ENCODE data around the gene RPS2. TPM values are rescaled to one million over a fixed set of nuclear protein-coding genes. Genes with fewer than 3 reads are reported as not detected.

The RPS2 gene
- total RNA-seq, 1 experiment from 2014 or later: 4,395 TPM

GRCh38 chr16:1983544-1984346, 19.1 kb upstream of the RPS2 start, which contains the start of gene GFER (continued):
- TF ChIP-seq ZNF232 (CRISPR knock-in tag; IDR thresholded peaks at IDR 0.05) (peak; percentile 88), TP53 (CRISPR knock-in tag; IDR thresholded peaks at IDR 0.05) (peak; percentile 68; the same call in 1 of the 2 replicates), TCF7 (CRISPR knock-in tag; IDR thresholded peaks at IDR 0.05; ENCODE audit: low read depth) (no peak; the same call in 1 of the 2 replicates), ZNF317 (CRISPR knock-in tag; IDR thresholded peaks at IDR 0.05; ENCODE audit: borderline replicate concordance, low read depth) (no peak), IRF1 (CRISPR knock-in tag; IDR thresholded peaks at IDR 0.05) (no peak), ETV6 (CRISPR knock-in tag; IDR thresholded peaks at IDR 0.05) (0 out of 2 replicates have a peak, but pooled peaks have one; percentile 20), GRHL2 (CRISPR knock-in tag; IDR thresholded peaks at IDR 0.05; ENCODE audit: insufficient replicate concordance, severe bottlenecking) (no peak), CTCF (IDR thresholded peaks at IDR 0.05) (no peak), NR2C2 (CRISPR knock-in tag; IDR thresholded peaks at IDR 0.05) (peak; percentile 84), SMAD4 (CRISPR knock-in tag; IDR thresholded peaks at IDR 0.05) (no peak)
- TF ChIP-seq, protein P1, sequence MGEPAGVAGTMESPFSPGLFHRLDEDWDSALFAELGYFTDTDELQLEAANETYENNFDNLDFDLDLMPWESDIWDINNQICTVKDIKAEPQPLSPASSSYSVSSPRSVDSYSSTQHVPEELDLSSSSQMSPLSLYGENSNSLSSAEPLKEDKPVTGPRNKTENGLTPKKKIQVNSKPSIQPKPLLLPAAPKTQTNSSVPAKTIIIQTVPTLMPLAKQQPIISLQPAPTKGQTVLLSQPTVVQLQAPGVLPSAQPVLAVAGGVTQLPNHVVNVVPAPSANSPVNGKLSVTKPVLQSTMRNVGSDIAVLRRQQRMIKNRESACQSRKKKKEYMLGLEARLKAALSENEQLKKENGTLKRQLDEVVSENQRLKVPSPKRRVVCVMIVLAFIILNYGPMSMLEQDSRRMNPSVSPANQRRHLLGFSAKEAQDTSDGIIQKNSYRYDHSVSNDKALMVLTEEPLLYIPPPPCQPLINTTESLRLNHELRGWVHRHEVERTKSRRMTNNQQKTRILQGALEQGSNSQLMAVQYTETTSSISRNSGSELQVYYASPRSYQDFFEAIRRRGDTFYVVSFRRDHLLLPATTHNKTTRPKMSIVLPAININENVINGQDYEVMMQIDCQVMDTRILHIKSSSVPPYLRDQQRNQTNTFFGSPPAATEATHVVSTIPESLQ (CRISPR knock-in tag; IDR thresholded peaks at IDR 0.05): no peak
- TF ChIP-seq, protein P2, sequence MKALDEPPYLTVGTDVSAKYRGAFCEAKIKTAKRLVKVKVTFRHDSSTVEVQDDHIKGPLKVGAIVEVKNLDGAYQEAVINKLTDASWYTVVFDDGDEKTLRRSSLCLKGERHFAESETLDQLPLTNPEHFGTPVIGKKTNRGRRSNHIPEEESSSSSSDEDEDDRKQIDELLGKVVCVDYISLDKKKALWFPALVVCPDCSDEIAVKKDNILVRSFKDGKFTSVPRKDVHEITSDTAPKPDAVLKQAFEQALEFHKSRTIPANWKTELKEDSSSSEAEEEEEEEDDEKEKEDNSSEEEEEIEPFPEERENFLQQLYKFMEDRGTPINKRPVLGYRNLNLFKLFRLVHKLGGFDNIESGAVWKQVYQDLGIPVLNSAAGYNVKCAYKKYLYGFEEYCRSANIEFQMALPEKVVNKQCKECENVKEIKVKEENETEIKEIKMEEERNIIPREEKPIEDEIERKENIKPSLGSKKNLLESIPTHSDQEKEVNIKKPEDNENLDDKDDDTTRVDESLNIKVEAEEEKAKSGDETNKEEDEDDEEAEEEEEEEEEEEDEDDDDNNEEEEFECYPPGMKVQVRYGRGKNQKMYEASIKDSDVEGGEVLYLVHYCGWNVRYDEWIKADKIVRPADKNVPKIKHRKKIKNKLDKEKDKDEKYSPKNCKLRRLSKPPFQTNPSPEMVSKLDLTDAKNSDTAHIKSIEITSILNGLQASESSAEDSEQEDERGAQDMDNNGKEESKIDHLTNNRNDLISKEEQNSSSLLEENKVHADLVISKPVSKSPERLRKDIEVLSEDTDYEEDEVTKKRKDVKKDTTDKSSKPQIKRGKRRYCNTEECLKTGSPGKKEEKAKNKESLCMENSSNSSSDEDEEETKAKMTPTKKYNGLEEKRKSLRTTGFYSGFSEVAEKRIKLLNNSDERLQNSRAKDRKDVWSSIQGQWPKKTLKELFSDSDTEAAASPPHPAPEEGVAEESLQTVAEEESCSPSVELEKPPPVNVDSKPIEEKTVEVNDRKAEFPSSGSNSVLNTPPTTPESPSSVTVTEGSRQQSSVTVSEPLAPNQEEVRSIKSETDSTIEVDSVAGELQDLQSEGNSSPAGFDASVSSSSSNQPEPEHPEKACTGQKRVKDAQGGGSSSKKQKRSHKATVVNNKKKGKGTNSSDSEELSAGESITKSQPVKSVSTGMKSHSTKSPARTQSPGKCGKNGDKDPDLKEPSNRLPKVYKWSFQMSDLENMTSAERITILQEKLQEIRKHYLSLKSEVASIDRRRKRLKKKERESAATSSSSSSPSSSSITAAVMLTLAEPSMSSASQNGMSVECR (CRISPR knock-in tag; IDR thresholded peaks at IDR 0.05; ENCODE audit: borderline replicate concordance): peak; percentile 45
- TF ChIP-seq, protein P3, sequence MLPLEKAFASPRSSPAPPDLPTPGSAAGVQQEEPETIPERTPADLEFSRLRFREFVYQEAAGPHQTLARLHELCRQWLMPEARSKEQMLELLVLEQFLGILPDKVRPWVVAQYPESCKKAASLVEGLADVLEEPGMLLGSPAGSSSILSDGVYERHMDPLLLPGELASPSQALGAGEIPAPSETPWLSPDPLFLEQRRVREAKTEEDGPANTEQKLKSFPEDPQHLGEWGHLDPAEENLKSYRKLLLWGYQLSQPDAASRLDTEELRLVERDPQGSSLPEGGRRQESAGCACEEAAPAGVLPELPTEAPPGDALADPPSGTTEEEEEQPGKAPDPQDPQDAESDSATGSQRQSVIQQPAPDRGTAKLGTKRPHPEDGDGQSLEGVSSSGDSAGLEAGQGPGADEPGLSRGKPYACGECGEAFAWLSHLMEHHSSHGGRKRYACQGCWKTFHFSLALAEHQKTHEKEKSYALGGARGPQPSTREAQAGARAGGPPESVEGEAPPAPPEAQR (CRISPR knock-in tag; IDR thresholded peaks at IDR 0.05): no peak

GRCh38 chr16:1982991-1983543, 18.4 kb upstream of the RPS2 start:
- ChIA-PET POLR2A (no interaction called here), CTCF (interaction anchor here (0.7 to 4.4 kb wide), 3 partner anchors 21 to 1602 kb away, joined by 3 to 19 read pairs (median 3); no protein-coding TSS in a partner anchor)
- Mint-ChIP-seq H3K36me3 (peaks cover 5% of the 10 kb centered on the region; the same call in 1 of the 2 replicates), H3K4me3 (peak overlapping the region; percentile 69), H3K9me3 (no peaks in the 10 kb centered on the region), H3K4me1 (peaks cover 27% of the 10 kb centered on the region), H3K27me3 (ENCODE audit: low read depth) (peaks cover 39% of the 10 kb centered on the region), H3K27ac (peak overlapping the region; percentile 80; the same call in 1 of the 2 replicates)
- ATAC-seq: no peak
- DNase-seq (ENCODE audit: low spot score): no peak
- TF ChIP-seq, protein P4, sequence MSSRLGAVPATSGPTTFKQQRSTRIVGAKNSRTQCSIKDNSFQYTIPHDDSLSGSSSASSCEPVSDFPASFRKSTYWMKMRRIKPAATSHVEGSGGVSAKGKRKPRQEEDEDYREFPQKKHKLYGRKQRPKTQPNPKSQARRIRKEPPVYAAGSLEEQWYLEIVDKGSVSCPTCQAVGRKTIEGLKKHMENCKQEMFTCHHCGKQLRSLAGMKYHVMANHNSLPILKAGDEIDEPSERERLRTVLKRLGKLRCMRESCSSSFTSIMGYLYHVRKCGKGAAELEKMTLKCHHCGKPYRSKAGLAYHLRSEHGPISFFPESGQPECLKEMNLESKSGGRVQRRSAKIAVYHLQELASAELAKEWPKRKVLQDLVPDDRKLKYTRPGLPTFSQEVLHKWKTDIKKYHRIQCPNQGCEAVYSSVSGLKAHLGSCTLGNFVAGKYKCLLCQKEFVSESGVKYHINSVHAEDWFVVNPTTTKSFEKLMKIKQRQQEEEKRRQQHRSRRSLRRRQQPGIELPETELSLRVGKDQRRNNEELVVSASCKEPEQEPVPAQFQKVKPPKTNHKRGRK (CRISPR knock-in tag; IDR thresholded peaks at IDR 0.05; ENCODE audit: borderline replicate concordance): no peak
- TF ChIP-seq NFE2L1 (CRISPR knock-in tag; IDR thresholded peaks at IDR 0.05): no peak
- no peak for TF ChIP-seq FOXP4 (CRISPR knock-in tag; IDR thresholded peaks at IDR 0.05)
- TF ChIP-seq, protein P3 (CRISPR knock-in tag; IDR thresholded peaks at IDR 0.05): no peak
- no peak for TF ChIP-seq ESRRA (CRISPR knock-in tag; IDR thresholded peaks at IDR 0.05; ENCODE audit: borderline replicate concordance)
- TF ChIP-seq ATF1 (CRISPR knock-in tag; IDR thresholded peaks at IDR 0.05): no peak
